ENCODE data around the gene SLC39A2.

DNA sequence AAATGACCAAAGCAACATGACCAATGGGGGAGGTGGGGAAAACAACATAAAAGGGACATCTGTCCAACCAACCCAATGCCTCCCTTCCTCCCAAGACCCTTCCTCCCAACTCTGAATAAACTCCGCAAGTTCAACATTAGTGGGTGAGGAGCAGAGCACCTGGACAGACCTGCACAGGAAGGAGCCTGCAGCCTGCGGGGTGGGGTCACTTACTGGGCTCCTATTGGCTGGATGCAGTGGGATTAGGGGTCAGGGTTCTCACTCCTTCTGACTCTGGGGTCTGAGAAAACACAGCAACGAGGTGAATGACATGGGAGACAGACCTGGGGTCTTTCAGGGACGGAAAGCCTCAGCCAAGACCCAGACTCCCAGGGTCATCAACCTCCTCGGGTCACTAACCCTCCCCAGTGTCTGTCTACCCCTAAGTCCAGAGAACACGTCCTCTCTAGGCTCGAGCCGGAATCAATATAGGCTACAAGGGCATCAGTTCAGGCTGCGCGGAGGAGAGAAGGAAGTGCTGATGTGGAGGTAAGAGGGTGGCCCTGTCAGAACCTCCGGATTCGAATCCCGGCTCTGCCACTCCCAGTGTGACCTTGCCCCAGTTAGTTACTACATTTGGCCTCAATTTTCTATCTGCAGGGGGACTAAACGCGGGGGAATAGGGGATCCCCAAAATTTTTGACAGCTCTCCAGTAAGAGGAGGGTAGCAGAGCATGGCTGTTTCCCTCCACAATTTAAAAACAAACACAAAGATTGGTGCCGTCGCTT lies 24.9 kb downstream of the SLC39A2 start:
- no peak for TF ChIP-seq EZH2phosphoT487 (conservative IDR thresholded peaks at IDR 0.05; ENCODE audit: low read length)
- TF ChIP-seq, protein P1, sequence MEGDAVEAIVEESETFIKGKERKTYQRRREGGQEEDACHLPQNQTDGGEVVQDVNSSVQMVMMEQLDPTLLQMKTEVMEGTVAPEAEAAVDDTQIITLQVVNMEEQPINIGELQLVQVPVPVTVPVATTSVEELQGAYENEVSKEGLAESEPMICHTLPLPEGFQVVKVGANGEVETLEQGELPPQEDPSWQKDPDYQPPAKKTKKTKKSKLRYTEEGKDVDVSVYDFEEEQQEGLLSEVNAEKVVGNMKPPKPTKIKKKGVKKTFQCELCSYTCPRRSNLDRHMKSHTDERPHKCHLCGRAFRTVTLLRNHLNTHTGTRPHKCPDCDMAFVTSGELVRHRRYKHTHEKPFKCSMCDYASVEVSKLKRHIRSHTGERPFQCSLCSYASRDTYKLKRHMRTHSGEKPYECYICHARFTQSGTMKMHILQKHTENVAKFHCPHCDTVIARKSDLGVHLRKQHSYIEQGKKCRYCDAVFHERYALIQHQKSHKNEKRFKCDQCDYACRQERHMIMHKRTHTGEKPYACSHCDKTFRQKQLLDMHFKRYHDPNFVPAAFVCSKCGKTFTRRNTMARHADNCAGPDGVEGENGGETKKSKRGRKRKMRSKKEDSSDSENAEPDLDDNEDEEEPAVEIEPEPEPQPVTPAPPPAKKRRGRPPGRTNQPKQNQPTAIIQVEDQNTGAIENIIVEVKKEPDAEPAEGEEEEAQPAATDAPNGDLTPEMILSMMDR (IDR thresholded peaks at IDR 0.05; ENCODE audit: insufficient read depth, low read length, poor library complexity, severe bottlenecking) = no peak
